ENCODE data around the gene GPR137C. TPM values are rescaled to one million over a fixed set of nuclear protein-coding genes. Genes with fewer than 3 reads are reported as not detected.

The GPR137C gene
- total RNA-seq, 1 donor from 2014 or later, result 0.99 TPM

DNA sequence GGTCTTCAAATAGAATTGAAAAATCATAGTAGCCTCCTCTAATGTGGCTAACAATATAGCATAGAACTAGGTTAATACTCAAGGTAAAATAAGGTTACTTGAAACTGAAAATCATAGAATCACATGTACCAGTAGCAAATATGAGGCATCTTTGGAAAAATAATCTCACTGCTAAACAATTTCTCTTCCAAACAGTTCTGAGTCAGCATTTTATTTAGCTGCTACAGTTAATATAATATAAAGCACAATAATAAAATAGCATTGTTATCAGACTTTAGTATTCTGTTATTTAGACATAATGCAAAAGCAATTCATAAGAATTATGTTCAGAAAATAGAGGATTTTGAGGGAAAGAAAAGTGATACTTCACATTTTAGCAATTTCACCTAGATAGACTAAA, 107.7 kb downstream of the GPR137C start:
- Mint-ChIP-seq H3K4me3 (ENCODE audit: unreplicated experiment) (no peak overlapping the region), H3K4me1 (ENCODE audit: low read depth) (no peaks in the 10 kb centered on the region), H3K36me3 (ENCODE audit: low read depth) (peaks cover 15% of the 10 kb centered on the region), H3K27me3 (ENCODE audit: low read depth) (no peaks in the 10 kb centered on the region), H3K9me3 (ENCODE audit: low read depth) (no peaks in the 10 kb centered on the region), H3K27ac (ENCODE audit: unreplicated experiment) (no peak overlapping the region)
- DNase-seq (ENCODE audit: low spot score), result no peak
- TF ChIP-seq, protein P1, sequence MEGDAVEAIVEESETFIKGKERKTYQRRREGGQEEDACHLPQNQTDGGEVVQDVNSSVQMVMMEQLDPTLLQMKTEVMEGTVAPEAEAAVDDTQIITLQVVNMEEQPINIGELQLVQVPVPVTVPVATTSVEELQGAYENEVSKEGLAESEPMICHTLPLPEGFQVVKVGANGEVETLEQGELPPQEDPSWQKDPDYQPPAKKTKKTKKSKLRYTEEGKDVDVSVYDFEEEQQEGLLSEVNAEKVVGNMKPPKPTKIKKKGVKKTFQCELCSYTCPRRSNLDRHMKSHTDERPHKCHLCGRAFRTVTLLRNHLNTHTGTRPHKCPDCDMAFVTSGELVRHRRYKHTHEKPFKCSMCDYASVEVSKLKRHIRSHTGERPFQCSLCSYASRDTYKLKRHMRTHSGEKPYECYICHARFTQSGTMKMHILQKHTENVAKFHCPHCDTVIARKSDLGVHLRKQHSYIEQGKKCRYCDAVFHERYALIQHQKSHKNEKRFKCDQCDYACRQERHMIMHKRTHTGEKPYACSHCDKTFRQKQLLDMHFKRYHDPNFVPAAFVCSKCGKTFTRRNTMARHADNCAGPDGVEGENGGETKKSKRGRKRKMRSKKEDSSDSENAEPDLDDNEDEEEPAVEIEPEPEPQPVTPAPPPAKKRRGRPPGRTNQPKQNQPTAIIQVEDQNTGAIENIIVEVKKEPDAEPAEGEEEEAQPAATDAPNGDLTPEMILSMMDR (IDR thresholded peaks at IDR 0.05), result no peak

DNA sequence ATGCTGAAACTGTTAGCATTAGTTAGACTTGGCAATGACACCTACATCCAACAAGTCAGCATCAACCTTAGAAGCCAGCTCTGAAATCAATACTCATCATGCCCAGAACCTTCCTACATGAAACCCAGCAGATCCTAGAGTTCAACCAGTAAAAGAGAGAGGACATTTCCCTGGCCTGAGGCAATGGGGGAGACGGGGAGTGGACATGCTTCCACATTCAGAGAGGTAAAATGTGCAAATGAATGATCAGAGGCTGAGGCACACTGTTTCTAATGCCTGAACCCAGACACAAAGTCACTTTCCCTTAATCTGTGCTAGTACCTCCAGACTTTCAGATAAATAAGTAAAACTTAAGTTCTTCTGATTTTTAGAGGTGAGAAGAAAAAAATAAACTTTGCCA, 108.2 kb downstream of the GPR137C start:
- TF ChIP-seq, protein P1 (IDR thresholded peaks at IDR 0.05), result no peak
- no peaks in the 10 kb centered on the region for H3K27me3 Mint-ChIP-seq (ENCODE audit: low read depth)
- H3K4me1 Mint-ChIP-seq (ENCODE audit: low read depth), result no peaks in the 10 kb centered on the region
- no peaks in the 10 kb centered on the region for H3K9me3 Mint-ChIP-seq (ENCODE audit: low read depth)
- H3K27ac Mint-ChIP-seq (ENCODE audit: unreplicated experiment), result no peak overlapping the region
- no peak for DNase-seq (ENCODE audit: low spot score)
- peaks cover 16% of the 10 kb centered on the region for H3K36me3 Mint-ChIP-seq (ENCODE audit: low read depth)
- H3K4me3 Mint-ChIP-seq (ENCODE audit: unreplicated experiment), result no peak overlapping the region

DNA sequence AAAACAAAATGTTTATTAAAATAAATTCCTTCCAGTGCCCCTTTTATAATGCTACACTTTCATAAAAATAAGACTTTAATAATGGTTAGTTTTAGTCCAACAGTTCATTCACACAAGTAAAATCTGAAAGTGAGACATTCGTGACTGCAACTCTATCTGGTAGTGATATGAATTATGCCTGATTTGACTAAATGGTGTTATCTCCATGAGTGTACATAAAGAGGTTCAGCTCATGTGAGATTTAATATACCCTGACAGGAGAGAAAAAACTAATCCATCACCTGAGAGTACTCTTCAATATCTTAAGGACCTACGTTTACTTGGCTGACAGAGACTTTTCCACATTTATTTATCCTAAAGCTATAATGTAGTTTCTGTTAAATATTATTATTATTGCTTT, 108.7 kb downstream of the GPR137C start:
- Mint-ChIP-seq H3K4me3 (ENCODE audit: unreplicated experiment) (no peak overlapping the region), H3K4me1 (ENCODE audit: low read depth) (no peaks in the 10 kb centered on the region), H3K36me3 (ENCODE audit: low read depth) (peaks cover 16% of the 10 kb centered on the region), H3K27ac (ENCODE audit: unreplicated experiment) (no peak overlapping the region), H3K9me3 (ENCODE audit: low read depth) (no peaks in the 10 kb centered on the region), H3K27me3 (ENCODE audit: low read depth) (no peaks in the 10 kb centered on the region)
- no peak for DNase-seq (ENCODE audit: low spot score)
- TF ChIP-seq, protein P1 (IDR thresholded peaks at IDR 0.05), result no peak

DNA sequence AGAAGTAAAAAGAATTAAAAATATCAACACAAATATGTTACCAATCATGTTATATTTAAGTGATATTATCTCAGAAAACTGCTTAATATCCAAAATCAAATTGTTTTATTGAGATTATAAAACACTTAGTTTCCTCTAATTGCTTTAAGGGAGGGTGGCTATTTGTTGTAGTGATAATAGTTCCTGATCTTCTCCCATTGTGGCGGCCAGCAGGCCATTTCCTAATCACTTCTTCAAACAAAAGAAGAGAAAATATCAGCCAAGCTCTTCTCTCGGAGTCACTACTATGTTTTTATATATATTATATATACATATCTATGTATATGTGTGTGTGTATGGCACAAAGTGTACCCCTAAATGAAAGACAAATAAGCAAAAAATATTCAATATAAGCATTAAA, 111.2 kb downstream of the GPR137C start:
- no peak for DNase-seq (ENCODE audit: low spot score)
- H3K27ac Mint-ChIP-seq (ENCODE audit: unreplicated experiment), result no peak overlapping the region
- TF ChIP-seq, protein P1 (IDR thresholded peaks at IDR 0.05), result no peak
- H3K4me3 Mint-ChIP-seq (ENCODE audit: unreplicated experiment), result no peak overlapping the region
- peaks cover 14% of the 10 kb centered on the region for H3K36me3 Mint-ChIP-seq (ENCODE audit: low read depth)
- no peaks in the 10 kb centered on the region for H3K27me3 Mint-ChIP-seq (ENCODE audit: low read depth)
- no peaks in the 10 kb centered on the region for H3K9me3 Mint-ChIP-seq (ENCODE audit: low read depth)
- no peaks in the 10 kb centered on the region for H3K4me1 Mint-ChIP-seq (ENCODE audit: low read depth)

DNA sequence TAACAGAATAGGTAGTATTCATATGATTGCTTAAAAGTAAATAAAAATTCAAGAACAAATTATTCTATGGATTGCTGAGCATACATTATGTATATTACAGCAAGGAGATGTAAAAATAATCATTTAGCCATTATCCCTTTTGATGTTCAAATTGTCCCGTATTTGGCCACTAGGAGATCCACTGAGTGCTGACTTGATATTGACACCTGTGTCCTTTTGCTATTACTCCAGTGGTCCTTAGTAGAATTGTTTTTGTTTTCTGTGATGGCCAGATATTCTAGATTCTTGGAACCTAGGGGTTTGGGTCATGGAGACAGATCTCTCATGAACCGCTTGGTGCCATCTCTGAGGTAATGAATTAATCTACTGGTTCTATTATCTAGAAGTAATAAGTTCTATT, 126.0 kb downstream of the GPR137C start:
- DNase-seq (ENCODE audit: low spot score), result no peak
- H3K4me3 Mint-ChIP-seq (ENCODE audit: unreplicated experiment), result no peak overlapping the region
- TF ChIP-seq, protein P1 (IDR thresholded peaks at IDR 0.05), result peak; percentile 53
- H3K27me3 Mint-ChIP-seq (ENCODE audit: low read depth), result no peaks in the 10 kb centered on the region
- H3K27ac Mint-ChIP-seq (ENCODE audit: unreplicated experiment), result no peak overlapping the region
- H3K4me1 Mint-ChIP-seq (ENCODE audit: low read depth), result no peaks in the 10 kb centered on the region
- no peaks in the 10 kb centered on the region for H3K9me3 Mint-ChIP-seq (ENCODE audit: low read depth)
- peaks cover 9% of the 10 kb centered on the region for H3K36me3 Mint-ChIP-seq (ENCODE audit: low read depth)
